ENCODE measurements around the gene CXCR4. TPM values are rescaled to one million over a fixed set of nuclear protein-coding genes. Genes with fewer than 3 reads are reported as not detected.
"Not testable (repeated sequence)": the region's sequence is repeated elsewhere in the genome, so short reads cannot be mapped to it uniquely, and the experiment has no call there.

Gene CXCR4
- total RNA-seq, 1 donor from 2014 or later: 2.0 TPM

GRCh38 chr2:136087901-136088460 lies 30.0 kb downstream of the CXCR4 start:
- intact Hi-C loops (cut with DNase I); ATAC-seq (ENCODE audit: poor library complexity); DNase-seq: not testable (repeated sequence)

- no peak for DNase-seq
- no peak for ATAC-seq (ENCODE audit: poor library complexity)
- intact Hi-C loops (cut with DNase I): no loop called here
Measured at GRCh38 chr2:136086253-136087016, 31.5 kb downstream of the CXCR4 start.

GRCh38 chr2:136085453-136086209 lies 32.3 kb downstream of the CXCR4 start:
- DNase-seq: no peak
- ATAC-seq (ENCODE audit: poor library complexity): no peak
- intact Hi-C loops (cut with DNase I): no loop called here

GRCh38 chr2:136081582-136082210 lies 36.3 kb downstream of the CXCR4 start:
- intact Hi-C loops (cut with DNase I): no loop called here
- DNase-seq (no peak), ATAC-seq (ENCODE audit: poor library complexity) (no peak)

- no peak for ATAC-seq (ENCODE audit: poor library complexity)
- no peak for DNase-seq
- intact Hi-C loops (cut with DNase I): no loop called here
Measured at GRCh38 chr2:136080114-136080513, 37.8 kb downstream of the CXCR4 start.

GRCh38 chr2:136077107-136077506 lies 40.8 kb downstream of the CXCR4 start:
- ATAC-seq (ENCODE audit: poor library complexity) (no peak), DNase-seq (no peak)
- intact Hi-C loops (cut with DNase I): no loop called here

GRCh38 chr2:136075476-136075875 lies 42.5 kb downstream of the CXCR4 start:
- intact Hi-C loops (cut with DNase I): no loop called here
- DNase-seq (no peak), ATAC-seq (ENCODE audit: poor library complexity) (no peak)

GRCh38 chr2:136072621-136073020 lies 45.3 kb downstream of the CXCR4 start:
- intact Hi-C loops (cut with DNase I): no loop called here
- ATAC-seq (ENCODE audit: poor library complexity) (no peak), DNase-seq (no peak)

- intact Hi-C loops (cut with DNase I); ATAC-seq (ENCODE audit: poor library complexity): not testable (repeated sequence)
Measured at GRCh38 chr2:136071887-136072286, 46.1 kb downstream of the CXCR4 start.

GRCh38 chr2:136070913-136071312 lies 47.0 kb downstream of the CXCR4 start:
- intact Hi-C loops (cut with DNase I): no loop called here
- ATAC-seq (ENCODE audit: poor library complexity): no peak

More at GRCh38 chr2:136071887-136072286, 46.1 kb downstream of the CXCR4 start:
- DNase-seq: not testable (repeated sequence)

GRCh38 chr2:136069773-136070172 lies 48.2 kb downstream of the CXCR4 start:
- no peak for ATAC-seq (ENCODE audit: poor library complexity)
- intact Hi-C loops (cut with DNase I): no loop called here
- DNase-seq: no peak

More at GRCh38 chr2:136070913-136071312, 47.0 kb downstream of the CXCR4 start:
- no peak for DNase-seq

- ATAC-seq (ENCODE audit: poor library complexity) (no peak), DNase-seq (no peak)
- intact Hi-C loops (cut with DNase I): no loop called here
Measured at GRCh38 chr2:136068581-136069227, 49.2 kb downstream of the CXCR4 start.

- DNase-seq (no peak), ATAC-seq (ENCODE audit: poor library complexity) (no peak)
- intact Hi-C loops (cut with DNase I): no loop called here
Measured at GRCh38 chr2:136067897-136068580, 49.9 kb downstream of the CXCR4 start.

- DNase-seq (no peak), ATAC-seq (ENCODE audit: poor library complexity) (no peak)
- intact Hi-C loops (cut with DNase I): no loop called here
Measured at GRCh38 chr2:136067459-136067858, 50.5 kb downstream of the CXCR4 start.

GRCh38 chr2:136065907-136066306 lies 52.0 kb downstream of the CXCR4 start:
- DNase-seq: no peak
- ATAC-seq (ENCODE audit: poor library complexity): no peak
- intact Hi-C loops (cut with DNase I): no loop called here

- no peak for DNase-seq
- intact Hi-C loops (cut with DNase I): no loop called here
Measured at GRCh38 chr2:136065384-136065783, 52.6 kb downstream of the CXCR4 start.

More at GRCh38 chr2:136065384-136065783, 52.6 kb downstream of the CXCR4 start:
- no peak for ATAC-seq (ENCODE audit: poor library complexity)
